ENCODE results near the gene OTUD6A. TPM values are rescaled to one million over a fixed set of nuclear protein-coding genes. Genes with fewer than 3 reads are reported as not detected.
A peak's percentile ranks its signal among the peaks of the same experiment; 100 is the strongest.

OTUD6A gene
- polyA plus RNA-seq: not detected

- Mint-ChIP-seq H3K27me3 (peaks cover 9% of the 10 kb centered on the region), H3K9me3 (peaks cover 0 to 7% (median 2%) of the 10 kb centered on the region in 3 donors), H3K4me3 (no peak within 1 kb of the TSS), H3K27ac (no peak within 1 kb of the TSS), H3K4me1 (no peaks in the 10 kb centered on the region), H3K36me3 (no peaks in the 10 kb centered on the region)
Measured at GRCh38 chrX:70062076-70062475, at the start of gene OTUD6A. Gene OTUD6A (plus strand): TSS chrX:70062457. CDS start chrX:70062525, 68 bp downstream.

GRCh38 chrX:70012756-70013155, 49.5 kb upstream of the OTUD6A start:
- Mint-ChIP-seq H3K4me1 (no peaks in the 10 kb centered on the region), H3K27ac (no peak overlapping the region), H3K36me3 (peaks cover 3% of the 10 kb centered on the region), H3K9me3 (peaks cover 0 to 2% (median 1%) of the 10 kb centered on the region in 3 donors), H3K27me3 (peaks cover 22% of the 10 kb centered on the region), H3K4me3 (no peak overlapping the region)

- peaks cover 0 to 9% (median 1%) of the 10 kb centered on the region in 3 donors for H3K9me3 Mint-ChIP-seq
- peaks cover 22% of the 10 kb centered on the region for H3K27me3 Mint-ChIP-seq
- no peak overlapping the region for H3K4me3 Mint-ChIP-seq
- H3K36me3 Mint-ChIP-seq: peaks cover 3% of the 10 kb centered on the region
- H3K27ac Mint-ChIP-seq: no peak overlapping the region
- H3K4me1 Mint-ChIP-seq: no peaks in the 10 kb centered on the region
Measured at GRCh38 chrX:70013466-70014381, 48.5 kb upstream of the OTUD6A start.

GRCh38 chrX:70016513-70016912, 45.7 kb upstream of the OTUD6A start:
- Mint-ChIP-seq H3K9me3 (peaks cover 0 to 9% (median 3%) of the 10 kb centered on the region in 3 donors), H3K4me1 (no peaks in the 10 kb centered on the region), H3K27me3 (peaks cover 16% of the 10 kb centered on the region), H3K27ac (no peak overlapping the region), H3K36me3 (peaks cover 3% of the 10 kb centered on the region), H3K4me3 (no peak overlapping the region)

GRCh38 chrX:70022616-70023015, 39.6 kb upstream of the OTUD6A start:
- peaks cover 8% of the 10 kb centered on the region for H3K27me3 Mint-ChIP-seq
- no peaks in the 10 kb centered on the region for H3K4me1 Mint-ChIP-seq
- no peak overlapping the region for H3K27ac Mint-ChIP-seq

GRCh38 chrX:70025464-70025863, 36.8 kb upstream of the OTUD6A start:
- Mint-ChIP-seq H3K4me3 (no peak overlapping the region), H3K27me3 (peaks cover 11% of the 10 kb centered on the region)

More at GRCh38 chrX:70022616-70023015, 39.6 kb upstream of the OTUD6A start:
- H3K36me3 Mint-ChIP-seq: peaks cover under 1% of the 10 kb centered on the region
- peaks cover 0 to 8% (median 2%) of the 10 kb centered on the region in 3 donors for H3K9me3 Mint-ChIP-seq
- H3K4me3 Mint-ChIP-seq: no peak overlapping the region

GRCh38 chrX:70026112-70026850, 36.0 kb upstream of the OTUD6A start:
- peaks cover 12% of the 10 kb centered on the region for H3K27me3 Mint-ChIP-seq
- no peak overlapping the region for H3K4me3 Mint-ChIP-seq
- no peak overlapping the region for H3K27ac Mint-ChIP-seq
- H3K4me1 Mint-ChIP-seq: no peaks in the 10 kb centered on the region
- H3K9me3 Mint-ChIP-seq: peaks cover 0 to 1% (median 0%) of the 10 kb centered on the region in 3 donors
- no peaks in the 10 kb centered on the region for H3K36me3 Mint-ChIP-seq

More at GRCh38 chrX:70025464-70025863, 36.8 kb upstream of the OTUD6A start:
- Mint-ChIP-seq H3K36me3 (no peaks in the 10 kb centered on the region), H3K9me3 (peaks cover 0 to 1% (median 0%) of the 10 kb centered on the region in 3 donors), H3K4me1 (no peaks in the 10 kb centered on the region), H3K27ac (no peak overlapping the region)

- Mint-ChIP-seq H3K9me3 (no peaks in the 10 kb centered on the region), H3K4me1 (no peaks in the 10 kb centered on the region), H3K4me3 (no peak overlapping the region), H3K27me3 (peaks cover 16% of the 10 kb centered on the region), H3K36me3 (no peaks in the 10 kb centered on the region), H3K27ac (no peak overlapping the region)
Measured at GRCh38 chrX:70026851-70027200, 35.4 kb upstream of the OTUD6A start.

GRCh38 chrX:70029863-70030262, 32.4 kb upstream of the OTUD6A start:
- peaks cover 16% of the 10 kb centered on the region for H3K27me3 Mint-ChIP-seq
- H3K36me3 Mint-ChIP-seq: no peaks in the 10 kb centered on the region
- no peak overlapping the region for H3K27ac Mint-ChIP-seq
- no peaks in the 10 kb centered on the region for H3K4me1 Mint-ChIP-seq
- no peak overlapping the region for H3K4me3 Mint-ChIP-seq
- H3K9me3 Mint-ChIP-seq: no peaks in the 10 kb centered on the region

- Mint-ChIP-seq H3K27ac (no peak overlapping the region), H3K36me3 (no peaks in the 10 kb centered on the region), H3K9me3 (no peaks in the 10 kb centered on the region), H3K27me3 (peaks cover 16% of the 10 kb centered on the region), H3K4me1 (no peaks in the 10 kb centered on the region), H3K4me3 (no peak overlapping the region)
Measured at GRCh38 chrX:70030301-70030767, 31.9 kb upstream of the OTUD6A start.

- H3K36me3 Mint-ChIP-seq: no peaks in the 10 kb centered on the region
- no peaks in the 10 kb centered on the region for H3K4me1 Mint-ChIP-seq
- no peak overlapping the region for H3K27ac Mint-ChIP-seq
- no peak overlapping the region for H3K4me3 Mint-ChIP-seq
- no peaks in the 10 kb centered on the region for H3K9me3 Mint-ChIP-seq
- peaks cover 8% of the 10 kb centered on the region for H3K27me3 Mint-ChIP-seq
Measured at GRCh38 chrX:70032792-70033191, 29.5 kb upstream of the OTUD6A start.

- H3K27me3 Mint-ChIP-seq: peaks cover 8% of the 10 kb centered on the region
- H3K9me3 Mint-ChIP-seq: no peaks in the 10 kb centered on the region
- H3K27ac Mint-ChIP-seq: peak overlapping the region in 1 of 3 donors; percentile 64
- no peak overlapping the region for H3K4me3 Mint-ChIP-seq
- no peaks in the 10 kb centered on the region for H3K36me3 Mint-ChIP-seq
- H3K4me1 Mint-ChIP-seq: no peaks in the 10 kb centered on the region
Measured at GRCh38 chrX:70033348-70034051, 28.8 kb upstream of the OTUD6A start.

- no peaks in the 10 kb centered on the region for H3K4me1 Mint-ChIP-seq
- H3K27ac Mint-ChIP-seq: no peak overlapping the region
- H3K36me3 Mint-ChIP-seq: no peaks in the 10 kb centered on the region
- H3K27me3 Mint-ChIP-seq: peaks cover 8% of the 10 kb centered on the region
- no peak overlapping the region for H3K4me3 Mint-ChIP-seq
- H3K9me3 Mint-ChIP-seq: no peaks in the 10 kb centered on the region
Measured at GRCh38 chrX:70034646-70035045, 27.6 kb upstream of the OTUD6A start.

GRCh38 chrX:70038515-70038914, 23.7 kb upstream of the OTUD6A start:
- Mint-ChIP-seq H3K27me3 (no peaks in the 10 kb centered on the region), H3K36me3 (no peaks in the 10 kb centered on the region), H3K4me3 (no peak overlapping the region), H3K27ac (no peak overlapping the region), H3K9me3 (no peaks in the 10 kb centered on the region), H3K4me1 (no peaks in the 10 kb centered on the region)

GRCh38 chrX:70038951-70039350, 23.3 kb upstream of the OTUD6A start:
- Mint-ChIP-seq H3K9me3 (no peaks in the 10 kb centered on the region), H3K27ac (no peak overlapping the region), H3K27me3 (no peaks in the 10 kb centered on the region), H3K36me3 (no peaks in the 10 kb centered on the region), H3K4me1 (no peaks in the 10 kb centered on the region), H3K4me3 (no peak overlapping the region)
